Stimulated activated CD4-positive, alpha-beta T cell treated with anti-CD3 and anti-CD28 coated beads, Interleukin-1b, Interleukin-23, amount 100 ng/mL, for 1 hour (primary cell): ENCODE data around the gene OR51I2.

Experiments
- DNase-seq, 2 donors: peaks; one replicate each; pipeline ENCODE4 v3.0.0-alpha.2; 2020; ENCODE audit warnings: low read depth in 2 of 2

Gene OR51I2

GRCh38 chr11:5449023-5449422 lies at the start of gene OR51I2:
OR51I2 (plus strand) TSS chr11:5449323; CDS start chr11:5453489, 4,166 bp downstream.
- no peak for DNase-seq

GRCh38 chr11:5405173-5405572 lies 44.0 kb upstream of the OR51I2 start:
- DNase-seq, result no peak

GRCh38 chr11:5420993-5421392 lies 28.1 kb upstream of the OR51I2 start:
- no peak for DNase-seq

- no peak for DNase-seq
These were observed 27.3 kb upstream of the OR51I2 start, which contains the start of gene OR51Q1 for GRCh38 chr11:5421811-5422210. OR51Q1 (plus strand) TSS chr11:5422111; CDS start chr11:5422201, 90 bp downstream.

- no peak for DNase-seq
These were observed 26.0 kb upstream of the OR51I2 start for GRCh38 chr11:5423131-5423530.

GRCh38 chr11:5441414-5441813 lies 7.7 kb upstream of the OR51I2 start, which contains the start of gene OR51I1:
OR51I1 (minus strand) TSS chr11:5441514; CDS start chr11:5441514, 0 bp downstream.
- no peak for DNase-seq

GRCh38 chr11:5443835-5444393 lies 5.2 kb upstream of the OR51I2 start:
- DNase-seq, result no peak

- DNase-seq, result no peak
These were observed 309 bp downstream of the OR51I2 start for GRCh38 chr11:5449432-5449831.

- no peak for DNase-seq
These were observed 12.0 kb downstream of the OR51I2 start for GRCh38 chr11:5460983-5461621.

- no peak for DNase-seq
These were observed 18.4 kb downstream of the OR51I2 start for GRCh38 chr11:5467527-5467926.

GRCh38 chr11:5473921-5474320 lies 24.8 kb downstream of the OR51I2 start:
- DNase-seq, result no peak

- peak; percentile 1 to 6 for DNase-seq
These were observed 27.2 kb downstream of the OR51I2 start for GRCh38 chr11:5476186-5476819.

- no peak for DNase-seq
These were observed 36.9 kb downstream of the OR51I2 start for GRCh38 chr11:5486003-5486402.

GRCh38 chr11:5486421-5486820 lies 37.3 kb downstream of the OR51I2 start:
- no peak for DNase-seq

GRCh38 chr11:5488385-5488784 lies 39.3 kb downstream of the OR51I2 start, which contains the start of gene OR52D1:
OR52D1 (plus strand) TSS chr11:5488685; CDS start chr11:5488707, 22 bp downstream.
- no peak for DNase-seq

GRCh38 chr11:5488798-5489399 lies 39.8 kb downstream of the OR51I2 start:
- no peak for DNase-seq

GRCh38 chr11:5489576-5490357 lies 40.6 kb downstream of the OR51I2 start:
- no peak for DNase-seq

- no peak for DNase-seq
These were observed 50.5 kb downstream of the OR51I2 start for GRCh38 chr11:5499671-5500070.

GRCh38 chr11:5500393-5500801 lies 51.3 kb downstream of the OR51I2 start:
- DNase-seq, result no peak

GRCh38 chr11:5504403-5504921 lies 55.3 kb downstream of the OR51I2 start:
- no peak for DNase-seq

GRCh38 chr11:5505363-5506048 lies 56.4 kb downstream of the OR51I2 start:
- DNase-seq, result no peak
